ENCODE measurements around the gene KCNE4. TPM values are rescaled to one million over a fixed set of nuclear protein-coding genes. Genes with fewer than 3 reads are reported as not detected.

The KCNE4 gene
- total RNA-seq, 2 donors from 2014 or later: 9.6 to 13.6 TPM

- Histone ChIP-seq H3K4me1 (ENCODE audit: control insufficient read depth in 1 of 2, low read depth in 2 of 2) (peaks cover 15 to 31% of the 10 kb centered on the region in 2 donors), H3K36me3 (no peaks in the 10 kb centered on the region), H3K27ac (no peak overlapping the region), H3K4me3 (no peak overlapping the region), H3K9me3 (no peaks in the 10 kb centered on the region), H3K27me3 (replicated peaks; ENCODE audit: insufficient read depth) (no peaks in the 10 kb centered on the region)
- DNase-seq (ENCODE audit: low spot score) (no peak), ATAC-seq (ENCODE audit: insufficient number of reproducible peaks, low FRiP score, low read depth) (no peak)
- no peak for TF ChIP-seq CTCF (IDR thresholded peaks at IDR 0.05)
These were observed 7.7 kb upstream of the KCNE4 start for GRCh38 chr2:223044092-223044836.

- H3K4me1 ChIP-seq (ENCODE audit: control insufficient read depth in 1 of 2, low read depth in 2 of 2): peaks cover 18 to 36% of the 10 kb centered on the region in 2 donors
- H3K27ac ChIP-seq: no peak overlapping the region
- H3K9me3 ChIP-seq: no peaks in the 10 kb centered on the region
- no peak overlapping the region for H3K4me3 ChIP-seq
- H3K36me3 ChIP-seq: no peaks in the 10 kb centered on the region
- no peak for TF ChIP-seq CTCF (IDR thresholded peaks at IDR 0.05)
- no peaks in the 10 kb centered on the region for H3K27me3 ChIP-seq (replicated peaks; ENCODE audit: insufficient read depth)
- DNase-seq (ENCODE audit: low spot score) (no peak), ATAC-seq (ENCODE audit: insufficient number of reproducible peaks, low FRiP score, low read depth) (no peak)
These were observed 6.9 kb upstream of the KCNE4 start for GRCh38 chr2:223044916-223045700.

GRCh38 chr2:223046470-223047040 is 5.4 kb upstream of the KCNE4 start:
- no peaks in the 10 kb centered on the region for H3K27me3 ChIP-seq (replicated peaks; ENCODE audit: insufficient read depth)
- H3K9me3 ChIP-seq: no peaks in the 10 kb centered on the region
- H3K4me1 ChIP-seq (ENCODE audit: control insufficient read depth in 1 of 2, low read depth in 2 of 2): peaks cover 23 to 40% of the 10 kb centered on the region in 2 donors
- ATAC-seq (ENCODE audit: insufficient number of reproducible peaks, low FRiP score, low read depth): no peak
- no peak for TF ChIP-seq CTCF (IDR thresholded peaks at IDR 0.05)
- no peaks in the 10 kb centered on the region for H3K36me3 ChIP-seq
- no peak overlapping the region for H3K4me3 ChIP-seq
- DNase-seq (ENCODE audit: low spot score): no peak
- peak overlapping the region; percentile 64 to 68 for H3K27ac ChIP-seq

GRCh38 chr2:223047260-223047761 is 4.7 kb upstream of the KCNE4 start:
- Histone ChIP-seq H3K27me3 (replicated peaks; ENCODE audit: insufficient read depth) (no peaks in the 10 kb centered on the region), H3K4me3 (peak overlapping the region; percentile 19), H3K27ac (peak overlapping the region; percentile 64 to 68), H3K36me3 (no peaks in the 10 kb centered on the region), H3K4me1 (ENCODE audit: control insufficient read depth in 1 of 2, low read depth in 2 of 2) (peaks cover 21 to 40% of the 10 kb centered on the region in 2 donors), H3K9me3 (no peaks in the 10 kb centered on the region)
- no peak for TF ChIP-seq CTCF (IDR thresholded peaks at IDR 0.05)
- no peak for DNase-seq (ENCODE audit: low spot score)
- ATAC-seq (ENCODE audit: insufficient number of reproducible peaks, low FRiP score, low read depth): peak; percentile 11

GRCh38 chr2:223048519-223048918 is 3.5 kb upstream of the KCNE4 start:
- Histone ChIP-seq H3K9me3 (no peaks in the 10 kb centered on the region), H3K27ac (peak overlapping the region in 1 of 2 donors; percentile 68), H3K4me1 (ENCODE audit: control insufficient read depth in 1 of 2, low read depth in 2 of 2) (peaks cover 17 to 40% of the 10 kb centered on the region in 2 donors), H3K4me3 (no peak overlapping the region), H3K27me3 (replicated peaks; ENCODE audit: insufficient read depth) (no peaks in the 10 kb centered on the region), H3K36me3 (no peaks in the 10 kb centered on the region)
- no peak for TF ChIP-seq CTCF (IDR thresholded peaks at IDR 0.05)
- ATAC-seq (ENCODE audit: insufficient number of reproducible peaks, low FRiP score, low read depth): no peak
- no peak for DNase-seq (ENCODE audit: low spot score)

Measured in thoracic aorta (tissue), 2 donors.